Right ventricle myocardium superior (tissue), 1 donor: Measurements from ENCODE around the gene CPM. TPM values are rescaled to one million over a fixed set of nuclear protein-coding genes. Genes with fewer than 3 reads are reported as not detected.
A peak's percentile ranks its signal among the peaks of the same experiment; 100 is the strongest.

Experiments
- ATAC-seq: fragments of 200-7000 bp; cut with Tn5 transposase; one replicate; pipeline ENCODE4 v1.9.1; 2020; ENCODE audit warnings: mild to moderate bottlenecking; ENCODE audit not compliant: poor library complexity
- DNase-seq: peaks from one replicate; pipeline ENCODE4 v3.0.0-alpha.2; 2020
- intact Hi-C: fragments of 100-400 bp; cut with DNase I; formaldehyde crosslinking; loops from one replicate; pipeline ENCODE4 v1.11.2; 2022
- long read RNA-seq: library from polyadenylated mRNA; unstranded; transcript quantifications from one replicate; pipeline ENCODE4 v2.0.0, GENCODE V29; 2021
- total RNA-seq: library from RNA; stranded (reverse); fragmentation: NEBNext Ultra II Directional; extraction: Animal tissue kit (Norgen Biotek cat#: 25700); gene quantifications from one replicate; pipeline ENCODE4 v1.2.1, GENCODE V29; 2021
- donor health status: DM: no; HTN: yes; CAD: no; lungs with severe emphysema.

The CPM gene
- 7.7 TPM for total RNA-seq
- long read RNA-seq, full-length matches to known transcripts, result 12 of 17 reads
- long read RNA-seq, partial matches to known transcripts, result 0 of 17 reads
- long read RNA-seq, other reads (novel, unspliced or antisense), result 5 of 17 reads

DNA sequence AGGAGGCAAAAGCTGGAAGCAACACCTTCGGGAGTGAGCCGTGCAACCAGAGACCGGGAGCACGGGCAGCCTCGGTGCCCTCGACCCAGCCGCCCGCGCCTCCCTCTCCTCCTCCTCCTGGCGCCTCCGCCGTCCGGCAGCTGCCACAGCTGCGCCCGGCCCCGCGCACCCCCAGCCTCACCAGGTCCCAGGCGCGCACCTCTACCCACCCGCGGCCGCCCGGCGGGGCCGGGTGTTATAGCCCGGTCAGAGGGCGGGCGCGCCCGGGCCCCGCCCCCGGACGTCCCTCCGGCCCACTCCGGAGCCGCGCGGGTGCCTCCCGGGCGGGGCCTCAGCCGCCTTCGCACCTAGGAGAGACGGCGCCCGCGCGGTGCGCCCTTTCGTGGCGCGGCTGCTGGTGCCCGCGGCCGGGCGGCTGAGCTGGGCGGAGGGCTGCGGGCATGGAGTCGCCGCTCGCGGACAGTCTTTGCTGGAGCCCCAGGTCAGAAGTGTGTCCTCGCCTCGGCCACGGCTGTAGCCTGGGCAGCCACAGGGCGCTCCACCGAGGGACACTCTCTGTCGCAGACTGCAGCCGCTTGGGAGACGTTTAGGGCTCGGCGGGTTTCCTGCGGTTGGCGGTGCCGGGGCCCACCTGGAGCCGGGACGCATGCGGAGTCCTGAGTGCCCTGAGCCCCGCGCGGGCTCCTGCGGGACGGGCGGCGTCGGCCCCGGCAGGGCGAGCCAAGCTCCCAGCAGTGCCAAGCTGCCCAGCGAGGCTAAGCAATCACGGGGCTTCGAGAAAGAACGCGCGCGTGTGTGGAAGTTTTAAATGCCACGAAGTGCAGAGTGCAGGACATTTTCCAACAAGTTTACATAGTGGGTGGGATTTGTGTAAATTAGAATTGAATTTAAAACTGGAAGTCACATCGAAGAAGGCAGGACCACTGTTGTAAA is at the start of gene CPM:
Gene CPM, minus strand, starts transcription at position 211 of the 933 bp plus-strand sequence. CDS start 334 bp downstream, outside the sequence.
- ATAC-seq, result peak; percentile 99
- peak; percentile 87 for DNase-seq
- intact Hi-C loops, result no loop called here

- no peak for DNase-seq
- ATAC-seq, result no peak
- intact Hi-C loops, result no loop called here
Measured at GRCh38 chr12:68981516-68981915, 48.5 kb upstream of the CPM start.

- no peak for DNase-seq
- no peak for ATAC-seq
- intact Hi-C loops, result no loop called here
Measured at GRCh38 chr12:68980476-68981212, 47.7 kb upstream of the CPM start.

- intact Hi-C loops, result no loop called here
- no peak for DNase-seq
- ATAC-seq, result peak; percentile 43
Measured at GRCh38 chr12:68978678-68979077, 45.7 kb upstream of the CPM start.

GRCh38 chr12:68977909-68978610 is 45.1 kb upstream of the CPM start:
- ATAC-seq (peak; percentile 27), DNase-seq (no peak)
- intact Hi-C loops, result no loop called here

- DNase-seq (no peak), ATAC-seq (no peak)
- intact Hi-C loops, result no loop called here
Measured at GRCh38 chr12:68977335-68977734, 44.4 kb upstream of the CPM start.

DNA sequence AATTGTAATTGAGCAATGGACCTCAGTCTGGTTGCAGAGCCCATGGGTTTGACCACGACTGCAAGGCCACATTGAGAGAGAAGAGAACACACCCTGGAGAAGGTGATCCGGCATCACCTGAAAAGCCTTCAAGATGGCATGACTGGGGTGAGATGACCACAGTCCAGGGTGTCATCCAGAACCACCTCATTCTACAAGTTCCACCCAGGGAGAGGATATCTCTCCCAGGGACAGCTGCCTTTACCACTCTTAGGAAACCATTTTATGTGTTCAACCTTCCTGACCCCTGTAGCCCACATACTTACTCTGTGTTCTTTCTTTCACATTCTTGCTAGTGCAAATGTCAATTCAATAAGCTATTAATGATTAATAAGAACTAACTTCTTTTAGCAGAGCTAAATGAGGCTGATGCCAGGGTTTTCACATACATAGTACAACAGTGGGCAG is 43.4 kb upstream of the CPM start:
- intact Hi-C loops, result no loop called here
- no peak for ATAC-seq
- no peak for DNase-seq

GRCh38 chr12:68975811-68976210 is 42.8 kb upstream of the CPM start:
- no peak for ATAC-seq
- intact Hi-C loops, result no loop called here

GRCh38 chr12:68972595-68972994 is 39.6 kb upstream of the CPM start:
- no peak for DNase-seq
- no peak for ATAC-seq
- intact Hi-C loops, result no loop called here

More at GRCh38 chr12:68975811-68976210, 42.8 kb upstream of the CPM start:
- DNase-seq, result no peak

DNA sequence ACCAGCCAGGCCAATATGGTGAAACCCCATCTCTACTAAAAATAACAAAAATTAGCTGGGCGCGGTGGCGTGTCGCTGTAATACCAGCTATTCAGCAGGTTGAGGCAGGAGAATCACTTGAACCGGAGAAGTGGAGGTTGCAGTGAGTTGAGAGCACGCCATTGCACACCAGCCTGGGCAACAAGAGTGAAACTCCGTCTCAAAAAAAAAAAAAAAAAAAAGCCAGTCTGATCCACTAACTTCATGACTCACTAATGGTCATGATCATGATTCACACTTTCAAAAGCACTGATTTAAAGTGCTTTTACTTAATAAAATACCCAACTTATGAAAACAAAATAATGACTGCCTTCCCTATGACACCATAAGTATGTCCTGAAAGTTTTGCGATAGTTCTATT is 38.4 kb upstream of the CPM start:
- DNase-seq (no peak), ATAC-seq (no peak)
- intact Hi-C loops, result no loop called here

DNA sequence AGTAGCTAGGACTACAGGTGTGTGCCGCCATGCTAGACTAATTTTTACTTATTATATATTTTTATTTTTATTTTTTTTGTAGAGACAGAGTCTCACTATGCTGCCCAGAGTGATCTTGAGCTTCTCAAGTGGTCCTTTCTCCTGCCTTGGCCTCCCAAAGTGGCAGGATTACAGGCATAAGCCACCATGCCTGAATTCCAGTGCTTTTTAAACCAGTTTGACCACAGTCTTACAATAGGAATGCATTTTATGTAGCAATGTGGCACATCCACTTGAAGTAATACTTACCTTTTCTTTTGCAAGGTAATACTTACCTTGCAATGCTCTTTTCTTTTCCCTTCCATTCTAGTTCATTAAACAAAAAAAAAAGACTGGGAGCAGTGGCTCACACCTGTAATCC is 38.0 kb upstream of the CPM start:
- ATAC-seq (no peak), DNase-seq (no peak)
- intact Hi-C loops, result no loop called here

DNA sequence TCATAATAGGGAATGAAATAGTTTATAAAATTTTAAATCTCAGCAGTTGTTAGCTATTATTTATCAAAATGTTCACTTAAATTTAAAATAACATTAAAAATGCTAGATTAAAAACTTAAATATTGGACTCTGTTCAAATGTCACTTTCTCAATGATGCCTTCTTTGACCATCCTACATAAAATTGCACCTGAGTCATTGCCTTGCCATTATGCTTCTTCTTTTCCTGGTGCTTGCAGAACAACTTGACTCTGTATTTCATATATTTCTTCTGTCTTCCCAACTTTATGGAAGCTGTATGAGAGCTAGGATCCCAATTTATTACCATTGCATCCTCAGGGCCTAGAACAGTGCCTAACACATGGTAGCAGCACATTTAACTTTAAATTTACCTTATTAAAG is 37.3 kb upstream of the CPM start:
- no peak for ATAC-seq
- intact Hi-C loops, result no loop called here
- no peak for DNase-seq

GRCh38 chr12:68967046-68967445 is 34.1 kb upstream of the CPM start:
- DNase-seq (no peak), ATAC-seq (no peak)
- intact Hi-C loops, result no loop called here

GRCh38 chr12:68963856-68964745 is 31.1 kb upstream of the CPM start:
- no peak for DNase-seq
- ATAC-seq, result no peak
- intact Hi-C loops, result no loop called here

DNA sequence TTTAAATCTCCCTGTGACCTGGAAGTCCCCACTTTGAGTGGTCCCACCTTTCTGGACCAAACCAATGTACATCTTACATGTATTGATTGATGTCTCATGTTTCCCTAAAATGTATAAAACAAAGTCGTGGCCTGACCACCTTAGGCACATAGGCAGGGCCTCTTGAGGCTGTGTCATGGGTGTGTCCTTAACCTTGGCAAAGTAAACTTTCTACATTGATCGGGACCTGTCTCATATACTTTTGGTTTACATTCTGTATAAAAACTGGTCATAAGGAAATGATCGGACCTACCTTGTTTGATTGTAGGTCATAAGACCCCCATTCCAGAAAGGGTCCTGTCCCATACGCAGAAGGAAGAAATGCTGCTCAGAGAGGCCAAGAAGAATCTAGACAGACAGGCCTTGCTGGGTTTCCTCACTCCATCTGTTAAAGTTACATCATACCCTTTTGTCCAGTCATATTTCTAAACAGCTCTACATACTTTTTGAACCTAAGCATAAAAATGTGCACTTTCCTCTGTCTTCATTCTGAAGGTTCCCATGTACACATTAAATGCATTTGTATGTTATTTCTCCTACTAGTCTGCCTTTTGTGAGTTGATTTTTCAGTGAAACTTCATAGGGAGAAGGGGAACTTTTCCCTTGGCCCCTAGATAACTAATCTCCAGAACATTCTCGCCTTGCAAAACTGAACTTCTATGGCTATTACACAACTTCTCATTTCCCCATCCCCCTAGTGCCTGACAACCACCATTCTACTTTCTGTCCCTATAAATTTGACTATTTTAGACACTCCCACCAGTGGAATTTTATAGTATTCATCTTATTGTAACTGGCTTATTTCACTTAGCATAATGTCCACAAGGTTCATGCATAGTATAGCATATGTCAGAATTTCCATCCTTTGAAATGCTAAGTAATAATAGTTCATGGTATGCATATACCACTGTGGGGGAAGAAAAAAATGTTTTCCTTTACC is 30.2 kb upstream of the CPM start:
- DNase-seq, result no peak
- intact Hi-C loops, result no loop called here
- peak; percentile 52 for ATAC-seq

- intact Hi-C loops, result no loop called here
- ATAC-seq (no peak), DNase-seq (no peak)
Measured at GRCh38 chr12:68959891-68960464, 27.0 kb upstream of the CPM start.
